Measurements from ENCODE around the gene WDFY2. TPM values are rescaled to one million over a fixed set of nuclear protein-coding genes. Genes with fewer than 3 reads are reported as not detected.
"Not testable (repeated sequence)": the region's sequence is repeated elsewhere in the genome, so short reads cannot be mapped to it uniquely, and the experiment has no call there.

The WDFY2 gene
- total and polyA plus RNA-seq, 7 experiments from 2014 or later: 3.2 to 44.3 (median 18.6) TPM

DNA sequence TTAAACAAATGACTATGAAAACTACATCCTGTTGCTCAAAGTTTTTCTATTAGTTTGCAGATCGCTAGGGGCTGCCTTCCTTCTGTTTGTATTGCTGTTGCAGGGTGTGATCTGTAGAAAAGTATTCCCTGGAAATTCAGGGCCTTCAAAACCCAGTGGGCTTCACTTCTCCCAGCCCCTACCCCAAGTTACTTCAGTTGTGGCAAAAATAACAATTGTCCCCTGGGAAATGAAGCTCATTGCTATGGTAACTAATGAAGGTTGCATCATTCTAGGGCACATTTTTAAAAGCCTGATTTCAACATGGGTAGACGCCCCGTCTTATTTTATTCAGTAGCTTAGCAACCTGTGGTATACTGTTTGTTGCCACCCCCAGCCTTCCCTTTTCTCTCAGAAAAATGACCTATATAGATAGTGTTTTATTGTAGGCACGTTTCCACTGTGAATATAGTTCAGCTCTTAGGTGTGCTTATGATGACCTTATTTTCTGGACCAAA, 60.9 kb downstream of the WDFY2 start:
- intact Hi-C loops (cut with micrococcal nuclease): loop anchor here (1.0 to 10.0 kb wide), 5 partner anchors 10 to 160 kb away; partner anchors contain the start of genes WDFY2 (in 2 of the 2) and DHRS12 (in 1 of the 2)
- no peaks in the 10 kb centered on the region for H3K27me3 Mint-ChIP-seq
- Histone ChIP-seq H3K4me1 (ENCODE audit: control insufficient read depth in 2 of 2, insufficient read depth in 2 of 2, low read length in 2 of 2) (peaks cover 26 to 39% of the 10 kb centered on the region in 2 donors), H3K4me3 (ENCODE audit: low read length) (no peak overlapping the region), H3K27ac (ENCODE audit: low read depth, low read length) (peak overlapping the region; percentile 61), H3K27me3 (ENCODE audit: control insufficient read depth in 2 of 2, insufficient read depth in 2 of 2, low read length in 2 of 2) (no peaks in the 10 kb centered on the region), H3K36me3 (ENCODE audit: control insufficient read depth in 2 of 3, insufficient read depth in 3 of 3, low read length in 3 of 3) (no peaks in the 10 kb centered on the region), H3K9me3 (ENCODE audit: control insufficient read depth in 2 of 3, low read length in 3 of 3) (no peaks in the 10 kb centered on the region)
- ATAC-seq (peak; percentile 92), DNase-seq (peak in 8 of 9 donors; percentile 29 to 80 (median 70))
- peaks cover 37 to 57% (median 49%) of the 10 kb centered on the region in 7 donors for H3K4me1 Mint-ChIP-seq
- peak overlapping the region; percentile 72 to 97 (median 92) for H3K27ac Mint-ChIP-seq
- peaks cover 0 to 14% (median 6%) of the 10 kb centered on the region in 5 donors for H3K36me3 Mint-ChIP-seq
- no peaks in the 10 kb centered on the region for H3K9me3 Mint-ChIP-seq
- H3K4me3 Mint-ChIP-seq: peak overlapping the region; percentile 43 to 77 (median 64)
- ChIA-PET POLR2A (interaction anchor here (0.6 to 1.9 kb wide), 8 partner anchors 10 to 236 kb away, joined by 3 to 13 read pairs (median 4); partner anchors contain the start of gene INTS6), CTCF (interaction anchor here (0.6 to 1.4 kb wide), 3 partner anchors 12 to 153 kb away, joined by 3 to 4 read pairs (median 3); no protein-coding TSS in a partner anchor)

DNA sequence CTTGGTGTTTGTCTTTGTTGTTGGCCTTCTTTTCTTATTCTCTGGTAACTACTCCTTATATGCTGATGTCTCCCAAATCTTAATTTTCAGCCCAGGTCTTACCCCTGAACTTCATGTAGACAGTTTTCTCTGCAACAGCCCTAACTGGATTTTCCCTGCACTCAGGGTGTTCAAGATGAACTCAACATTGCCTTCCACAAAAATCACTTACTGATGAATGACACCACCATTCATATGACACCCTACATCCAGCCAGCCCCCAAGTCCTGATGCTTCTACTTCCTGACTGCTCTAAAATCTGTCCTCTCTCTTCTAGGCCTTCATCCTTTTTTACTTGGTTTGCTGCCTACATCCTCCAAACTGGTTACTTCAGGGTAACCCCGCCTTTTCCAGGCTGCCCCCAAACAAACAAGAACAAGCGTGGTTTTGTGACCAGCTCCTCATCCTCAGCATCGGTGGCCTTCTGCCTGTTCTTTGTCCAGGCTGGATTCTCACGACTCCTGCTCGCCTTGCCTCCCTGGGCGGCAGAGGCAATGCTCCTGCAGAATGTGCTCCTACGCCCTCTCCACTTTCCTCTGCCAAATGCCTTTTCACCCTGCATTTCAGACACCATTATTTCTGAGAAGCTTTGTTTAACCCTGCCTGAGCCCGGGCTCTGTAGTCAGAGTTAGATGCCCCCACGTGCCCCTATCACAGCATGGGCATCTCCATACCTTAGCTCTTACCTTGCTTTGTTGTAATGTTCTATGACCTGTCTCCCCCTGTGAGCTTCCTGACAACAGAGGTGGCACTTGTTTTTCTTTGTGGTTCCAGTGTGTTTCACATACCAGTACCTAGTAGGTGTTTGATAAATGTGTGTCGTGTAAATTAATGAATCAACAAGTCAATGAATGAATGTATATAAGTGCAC, 61.8 kb downstream of the WDFY2 start:
- Mint-ChIP-seq H3K4me3 (peak overlapping the region; percentile 23 to 77 (median 62)), H3K9me3 (peaks cover 0 to 1% (median 0%) of the 10 kb centered on the region in 11 donors), H3K36me3 (peaks cover 1 to 16% (median 8%) of the 10 kb centered on the region in 5 donors), H3K4me1 (peaks cover 37 to 57% (median 51%) of the 10 kb centered on the region in 7 donors), H3K27me3 (no peaks in the 10 kb centered on the region), H3K27ac (peak overlapping the region; percentile 72 to 97 (median 92))
- POLR2A ChIA-PET: interaction anchor here (0.9 to 1.9 kb wide), 6 partner anchors 10 to 192 kb away, joined by 3 to 13 read pairs (median 4); partner anchors contain the start of gene INTS6
- CTCF ChIA-PET: interaction anchor here (0.7 to 1.4 kb wide), 2 partner anchors 151 to 152 kb away, joined by 4 read pairs; no protein-coding TSS in a partner anchor
- Histone ChIP-seq H3K9me3 (ENCODE audit: control insufficient read depth in 2 of 3, low read length in 3 of 3) (no peaks in the 10 kb centered on the region), H3K27me3 (ENCODE audit: control insufficient read depth in 2 of 2, insufficient read depth in 2 of 2, low read length in 2 of 2) (no peaks in the 10 kb centered on the region), H3K36me3 (ENCODE audit: control insufficient read depth in 2 of 3, insufficient read depth in 3 of 3, low read length in 3 of 3) (no peaks in the 10 kb centered on the region), H3K27ac (ENCODE audit: low read depth, low read length) (peak overlapping the region; percentile 61), H3K4me1 (ENCODE audit: control insufficient read depth in 2 of 2, insufficient read depth in 2 of 2, low read length in 2 of 2) (peaks cover 26 to 39% of the 10 kb centered on the region in 2 donors), H3K4me3 (ENCODE audit: low read length) (no peak overlapping the region)
- ATAC-seq (peak; percentile 4), DNase-seq (peak in 3 of 9 donors; percentile 9 to 36 (median 19))
- intact Hi-C loops (cut with micrococcal nuclease): loop anchor here (1.0 to 10.0 kb wide), 5 partner anchors 11 to 159 kb away; partner anchors contain the start of genes WDFY2 (in 2 of the 2) and DHRS12 (in 1 of the 2)

DNA sequence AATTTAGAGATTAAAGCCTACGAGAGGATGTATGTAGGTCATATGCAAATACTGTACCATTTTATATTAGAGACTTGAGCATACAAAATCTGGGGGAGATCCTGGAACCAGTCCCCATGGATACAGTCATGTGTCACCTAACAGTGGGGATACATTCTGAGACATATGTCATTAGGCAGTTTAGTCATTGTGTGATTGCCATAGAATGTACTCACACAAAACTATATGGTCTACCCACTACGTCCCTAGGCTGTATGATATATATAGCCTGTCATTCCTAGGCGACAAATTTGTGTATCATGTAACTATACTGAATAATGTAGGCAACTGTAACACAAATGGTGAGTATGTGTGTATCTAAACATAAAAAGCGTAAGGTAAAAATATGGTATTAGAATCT, 62.8 kb downstream of the WDFY2 start:
- Mint-ChIP-seq H3K27ac (peak overlapping the region in 4 of 9 donors; percentile 11 to 92 (median 77)), H3K9me3 (peaks cover 0 to 12% (median 5%) of the 10 kb centered on the region in 11 donors), H3K4me1 (peaks cover 41 to 61% (median 57%) of the 10 kb centered on the region in 7 donors), H3K4me3 (peak overlapping the region in 1 of 10 donors; percentile 62), H3K36me3 (peaks cover 9 to 24% (median 14%) of the 10 kb centered on the region in 5 donors), H3K27me3 (no peaks in the 10 kb centered on the region)
- Histone ChIP-seq H3K27ac (ENCODE audit: low read depth, low read length) (no peak overlapping the region), H3K36me3 (ENCODE audit: control insufficient read depth in 2 of 3, insufficient read depth in 3 of 3, low read length in 3 of 3) (no peaks in the 10 kb centered on the region), H3K4me1 (ENCODE audit: control insufficient read depth in 2 of 2, insufficient read depth in 2 of 2, low read length in 2 of 2) (peaks cover 26 to 39% of the 10 kb centered on the region in 2 donors), H3K4me3 (ENCODE audit: low read length) (no peak overlapping the region), H3K27me3 (ENCODE audit: control insufficient read depth in 2 of 2, insufficient read depth in 2 of 2, low read length in 2 of 2) (no peaks in the 10 kb centered on the region), H3K9me3 (ENCODE audit: control insufficient read depth in 2 of 3, low read length in 3 of 3) (no peaks in the 10 kb centered on the region)
- ChIA-PET POLR2A (interaction anchor here (0.6 to 0.7 kb wide), 2 partner anchors 12 to 280 kb away, joined by 3 read pairs; no protein-coding TSS in a partner anchor), CTCF (no interaction called here)
- DNase-seq (no peak), ATAC-seq (no peak)
- intact Hi-C loops (cut with micrococcal nuclease): loop anchor here (5.0 to 10.0 kb wide), 2 partner anchors 35 to 158 kb away; partner anchors contain the start of gene DHRS12 (in 1 of the 2)

DNA sequence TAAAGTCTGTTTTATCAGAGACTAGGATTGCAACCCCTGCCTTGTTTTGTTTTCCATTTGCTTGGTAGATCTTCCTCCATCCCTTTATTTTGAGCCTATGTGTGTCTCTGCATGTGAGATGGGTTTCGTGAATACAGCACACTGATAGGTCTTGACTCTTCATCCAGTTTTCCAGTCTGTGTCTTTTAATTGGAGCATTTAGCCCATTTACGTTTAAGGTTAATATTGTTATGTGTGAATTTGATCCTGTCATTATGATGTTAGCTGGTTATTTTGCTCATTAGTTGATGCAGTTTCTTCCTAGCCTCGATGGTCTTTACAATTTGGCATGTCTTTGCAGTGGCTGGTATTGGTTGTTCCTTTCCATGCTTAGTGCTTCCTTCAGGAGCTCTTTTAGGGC, 67.9 kb downstream of the WDFY2 start:
- H3K27ac Mint-ChIP-seq; ATAC-seq; H3K9me3 ChIP-seq (ENCODE audit: control insufficient read depth in 2 of 3, low read length in 3 of 3); DNase-seq; H3K36me3 ChIP-seq (ENCODE audit: control insufficient read depth in 2 of 3, insufficient read depth in 3 of 3, low read length in 3 of 3); H3K27ac ChIP-seq (ENCODE audit: low read depth, low read length); H3K4me3 Mint-ChIP-seq; H3K4me1 ChIP-seq (ENCODE audit: control insufficient read depth in 2 of 2, insufficient read depth in 2 of 2, low read length in 2 of 2); CTCF ChIA-PET; intact Hi-C loops (cut with micrococcal nuclease); H3K27me3 Mint-ChIP-seq; H3K4me3 ChIP-seq (ENCODE audit: low read length); POLR2A ChIA-PET; H3K27me3 ChIP-seq (ENCODE audit: control insufficient read depth in 2 of 2, insufficient read depth in 2 of 2, low read length in 2 of 2): not testable (repeated sequence)
- peaks cover 4 to 36% (median 21%) of the 10 kb centered on the region in 7 donors for H3K4me1 Mint-ChIP-seq
- H3K9me3 Mint-ChIP-seq: peaks cover 8 to 51% (median 23%) of the 10 kb centered on the region in 11 donors
- peaks cover 15 to 42% (median 38%) of the 10 kb centered on the region in 5 donors for H3K36me3 Mint-ChIP-seq

DNA sequence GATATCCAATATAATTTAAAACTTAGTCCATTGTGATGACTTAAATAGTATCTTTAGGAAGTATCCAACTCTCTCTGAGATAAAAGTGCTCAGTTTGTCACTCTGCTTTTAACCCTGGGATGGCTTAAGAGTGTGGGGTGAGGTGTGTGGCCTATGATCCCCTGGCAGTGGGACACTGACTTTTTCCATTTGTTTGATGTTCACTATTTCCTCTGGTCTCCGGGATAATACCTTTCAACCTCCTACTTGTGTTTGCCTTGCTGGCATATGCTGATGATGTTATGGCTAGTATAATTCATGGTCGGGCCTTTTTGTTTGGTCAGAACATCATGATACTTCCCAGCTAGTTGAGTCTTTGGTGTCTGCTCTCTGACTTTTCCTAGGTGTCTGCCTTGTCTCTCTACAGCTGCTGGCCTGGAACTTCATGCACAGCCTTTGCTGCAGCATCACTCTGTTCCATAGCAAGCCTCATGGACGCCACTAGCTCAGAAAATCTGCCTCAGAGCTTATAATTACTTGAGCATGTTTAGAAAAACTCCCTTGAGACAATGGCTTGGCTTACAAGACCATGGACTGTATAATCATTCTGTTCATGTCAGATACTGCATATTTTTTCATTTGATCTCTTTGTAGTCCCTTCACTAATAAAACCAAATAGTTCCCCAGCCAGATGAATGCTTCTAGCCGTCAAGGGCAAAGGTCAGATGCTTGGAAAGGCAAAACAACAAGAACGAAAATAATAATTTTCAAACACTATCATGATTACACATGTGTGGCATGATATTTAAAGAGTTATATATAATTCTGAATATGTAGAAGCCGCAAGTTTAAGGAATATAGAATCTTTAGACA, 75.2 kb downstream of the WDFY2 start:
- intact Hi-C loops (cut with micrococcal nuclease): no loop called here
- ChIA-PET CTCF (no interaction called here), POLR2A (interaction anchor here (0.9 kb wide), 1 partner anchor 206 kb away, joined by 5 read pairs; the partner anchor contains the start of gene INTS6)
- DNase-seq: no peak
- no peak overlapping the region for H3K27ac Mint-ChIP-seq
- Histone ChIP-seq H3K4me3 (ENCODE audit: low read length) (no peak overlapping the region), H3K9me3 (ENCODE audit: control insufficient read depth in 2 of 3, low read length in 3 of 3) (no peaks in the 10 kb centered on the region), H3K27ac (ENCODE audit: low read depth, low read length) (no peak overlapping the region), H3K27me3 (ENCODE audit: control insufficient read depth in 2 of 2, insufficient read depth in 2 of 2, low read length in 2 of 2) (no peaks in the 10 kb centered on the region), H3K4me1 (ENCODE audit: control insufficient read depth in 2 of 2, insufficient read depth in 2 of 2, low read length in 2 of 2) (peaks cover 0 to 4% of the 10 kb centered on the region in 2 donors), H3K36me3 (ENCODE audit: control insufficient read depth in 2 of 3, insufficient read depth in 3 of 3, low read length in 3 of 3) (no peaks in the 10 kb centered on the region)
- no peaks in the 10 kb centered on the region for H3K27me3 Mint-ChIP-seq
- peaks cover 4 to 32% (median 22%) of the 10 kb centered on the region in 7 donors for H3K4me1 Mint-ChIP-seq
- H3K36me3 Mint-ChIP-seq: peaks cover 14 to 56% (median 38%) of the 10 kb centered on the region in 5 donors
- H3K4me3 Mint-ChIP-seq: no peak overlapping the region
- ATAC-seq: no peak
- peaks cover 0 to 40% (median 25%) of the 10 kb centered on the region in 11 donors for H3K9me3 Mint-ChIP-seq
